Cardiac muscle cell (in vitro differentiated cells and primary cell): Measurements from ENCODE around the gene SCARF2. TPM values are rescaled to one million over a fixed set of nuclear protein-coding genes. Genes with fewer than 3 reads are reported as not detected.

Source experiments
- DNase-seq, 2 donors: peaks; one replicate each; pipeline versions ENCODE4 v3.0.0 to v3.0.0-alpha.2; 2010 to 2017; ENCODE audit warnings: low read depth in 1 of 2, low spot score in 1 of 2
- H3K27ac ChIP-seq: fragments of 200-600 bp; sonication (generic); 2 replicates; pipeline ENCODE4 v1.5.1; 2016
- H3K27me3 ChIP-seq: fragments of 200-600 bp; sonication (generic); 2 replicates; pipeline ENCODE4 v1.6.0; 2016; ENCODE audit warnings: control low read depth
- H3K36me3 ChIP-seq: fragments of 200-600 bp; sonication (generic); 2 replicates; pipeline ENCODE4 v1.5.1; 2016; ENCODE audit warnings: control low read depth
- H3K4me1 ChIP-seq: fragments of 200-600 bp; sonication (generic); 2 replicates; pipeline ENCODE4 v1.8.1; 2017; ENCODE audit warnings: low read depth, mild to moderate bottlenecking, mixed run types
- H3K4me3 ChIP-seq: fragments of 200-600 bp; sonication (generic); 2 replicates; pipeline ENCODE4 v1.5.1; 2016; ENCODE audit warnings: mild to moderate bottlenecking
- H3K9me3 ChIP-seq: fragments of 200-600 bp; sonication (generic); 2 replicates; pipeline ENCODE4 v1.5.1; 2017; ENCODE audit warnings: low read depth, mild to moderate bottlenecking, control low read depth
- polyA plus RNA-seq: library from polyadenylated mRNA; unstranded; fragments of >200 nt; fragmentation: Nextera tagmentation; extraction: Ambion mirVana; gene quantifications from 2 replicates; pipeline ENCODE4 v1.2.1, GENCODE V29; 2016
- total RNA-seq: library from RNA; depleted of rRNA; stranded (reverse); fragments of >200 nt; gene quantifications from 2 replicates; pipeline ENCODE4 v1.2.3, GENCODE V29; 2016
- TF ChIP-seq, protein P1 (sequence below): IDR thresholded peaks from 2 replicates; pipeline ENCODE4 v1.5.1; 2012; ENCODE audit warnings: low read depth, mild to moderate bottlenecking, low read length

SCARF2 gene
- total and polyA plus RNA-seq, 2 experiments from 2014 or later, result 38.0 to 66.1 TPM

DNA sequence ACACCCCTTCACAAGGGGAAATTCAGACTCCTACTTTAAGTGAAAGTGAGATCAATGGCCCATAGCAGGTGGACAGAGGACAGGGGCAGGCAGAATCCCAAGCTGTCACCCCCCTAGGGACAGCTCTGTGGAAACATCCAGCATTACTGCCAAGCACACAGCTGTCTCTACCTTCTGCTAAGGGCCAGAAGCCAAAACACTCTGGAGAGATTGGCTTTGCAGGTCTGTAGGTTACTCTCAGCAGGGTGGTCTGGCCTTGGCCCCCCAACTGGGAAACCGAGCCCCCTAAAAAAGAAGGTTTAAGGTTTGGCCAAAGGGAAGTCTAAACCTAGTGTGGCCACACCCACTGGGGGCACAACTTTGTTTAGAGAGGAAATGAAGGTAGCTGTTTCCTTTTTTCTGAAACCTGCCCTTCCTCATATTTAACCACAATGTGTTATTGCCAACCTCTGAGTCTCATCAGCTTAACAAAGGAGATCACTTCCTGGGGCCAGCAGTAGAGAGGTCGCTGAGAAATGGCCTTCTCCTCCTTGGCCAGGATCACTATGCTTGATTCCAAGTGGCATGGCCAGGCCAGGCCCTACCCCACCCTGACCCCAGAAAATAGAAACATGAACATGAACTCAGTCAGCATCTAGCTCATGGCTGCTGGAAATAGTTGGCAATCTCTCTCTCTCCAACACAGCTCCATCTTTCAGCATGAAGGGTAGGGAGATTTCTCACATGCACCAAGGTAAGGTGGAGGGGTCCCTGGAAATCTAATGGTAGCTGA lies 25.9 kb upstream of the SCARF2 start:
- Histone ChIP-seq H3K9me3 (no peaks in the 10 kb centered on the region), H3K4me1 (peaks cover 21% of the 10 kb centered on the region), H3K4me3 (no peak overlapping the region), H3K27me3 (no peaks in the 10 kb centered on the region), H3K36me3 (peaks cover 4% of the 10 kb centered on the region), H3K27ac (no peak overlapping the region)
- no peak for DNase-seq
- TF ChIP-seq, protein P1, sequence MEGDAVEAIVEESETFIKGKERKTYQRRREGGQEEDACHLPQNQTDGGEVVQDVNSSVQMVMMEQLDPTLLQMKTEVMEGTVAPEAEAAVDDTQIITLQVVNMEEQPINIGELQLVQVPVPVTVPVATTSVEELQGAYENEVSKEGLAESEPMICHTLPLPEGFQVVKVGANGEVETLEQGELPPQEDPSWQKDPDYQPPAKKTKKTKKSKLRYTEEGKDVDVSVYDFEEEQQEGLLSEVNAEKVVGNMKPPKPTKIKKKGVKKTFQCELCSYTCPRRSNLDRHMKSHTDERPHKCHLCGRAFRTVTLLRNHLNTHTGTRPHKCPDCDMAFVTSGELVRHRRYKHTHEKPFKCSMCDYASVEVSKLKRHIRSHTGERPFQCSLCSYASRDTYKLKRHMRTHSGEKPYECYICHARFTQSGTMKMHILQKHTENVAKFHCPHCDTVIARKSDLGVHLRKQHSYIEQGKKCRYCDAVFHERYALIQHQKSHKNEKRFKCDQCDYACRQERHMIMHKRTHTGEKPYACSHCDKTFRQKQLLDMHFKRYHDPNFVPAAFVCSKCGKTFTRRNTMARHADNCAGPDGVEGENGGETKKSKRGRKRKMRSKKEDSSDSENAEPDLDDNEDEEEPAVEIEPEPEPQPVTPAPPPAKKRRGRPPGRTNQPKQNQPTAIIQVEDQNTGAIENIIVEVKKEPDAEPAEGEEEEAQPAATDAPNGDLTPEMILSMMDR, result no peak

DNA sequence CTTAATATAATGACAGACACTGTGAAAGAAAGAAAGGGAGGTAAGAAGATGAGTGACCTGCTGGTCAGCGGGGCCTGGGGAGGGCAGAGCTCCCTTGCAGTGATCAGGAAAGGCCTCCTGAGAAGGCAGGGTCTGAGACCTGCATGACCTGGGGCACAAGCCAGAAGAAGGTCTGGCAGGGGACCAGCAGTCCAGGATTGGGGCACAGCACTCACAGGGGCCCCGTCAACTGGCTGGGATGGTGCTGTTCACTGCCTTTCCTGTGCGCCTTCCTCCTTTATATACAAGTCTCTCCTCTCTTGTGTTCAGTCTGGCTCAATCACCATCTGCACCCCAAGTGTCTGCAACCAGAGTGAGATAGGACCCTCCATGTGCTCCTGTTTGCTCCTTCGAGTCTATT lies 22.2 kb upstream of the SCARF2 start:
- Histone ChIP-seq H3K27ac (no peak overlapping the region), H3K9me3 (no peaks in the 10 kb centered on the region), H3K4me3 (no peak overlapping the region), H3K4me1 (no peaks in the 10 kb centered on the region), H3K36me3 (peaks cover 4% of the 10 kb centered on the region), H3K27me3 (no peaks in the 10 kb centered on the region)
- TF ChIP-seq, protein P1, result no peak
- DNase-seq, result no peak

DNA sequence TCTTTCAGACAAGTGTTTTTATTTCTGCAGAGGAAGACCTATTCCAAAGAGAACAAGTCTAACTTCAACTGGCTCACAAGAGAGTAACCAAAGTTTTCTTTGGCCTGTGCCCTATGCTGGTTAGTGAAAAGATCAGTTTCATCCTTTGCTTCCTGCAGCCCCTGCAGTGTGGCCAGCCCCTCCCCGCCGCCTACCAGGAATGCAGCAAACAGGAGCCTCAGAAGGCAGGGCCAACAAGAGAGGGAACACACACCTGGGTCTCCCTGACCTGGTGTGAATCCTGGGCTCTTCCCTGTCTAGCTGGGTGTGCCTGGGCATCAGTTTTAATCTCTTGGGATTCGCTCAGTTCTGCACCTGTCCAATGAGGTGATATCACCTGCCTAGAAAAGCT lies 21.5 kb upstream of the SCARF2 start:
- Histone ChIP-seq H3K27me3 (no peaks in the 10 kb centered on the region), H3K9me3 (no peaks in the 10 kb centered on the region), H3K4me1 (no peaks in the 10 kb centered on the region), H3K27ac (no peak overlapping the region), H3K36me3 (peaks cover under 1% of the 10 kb centered on the region), H3K4me3 (no peak overlapping the region)
- TF ChIP-seq, protein P1, result no peak
- no peak for DNase-seq

DNA sequence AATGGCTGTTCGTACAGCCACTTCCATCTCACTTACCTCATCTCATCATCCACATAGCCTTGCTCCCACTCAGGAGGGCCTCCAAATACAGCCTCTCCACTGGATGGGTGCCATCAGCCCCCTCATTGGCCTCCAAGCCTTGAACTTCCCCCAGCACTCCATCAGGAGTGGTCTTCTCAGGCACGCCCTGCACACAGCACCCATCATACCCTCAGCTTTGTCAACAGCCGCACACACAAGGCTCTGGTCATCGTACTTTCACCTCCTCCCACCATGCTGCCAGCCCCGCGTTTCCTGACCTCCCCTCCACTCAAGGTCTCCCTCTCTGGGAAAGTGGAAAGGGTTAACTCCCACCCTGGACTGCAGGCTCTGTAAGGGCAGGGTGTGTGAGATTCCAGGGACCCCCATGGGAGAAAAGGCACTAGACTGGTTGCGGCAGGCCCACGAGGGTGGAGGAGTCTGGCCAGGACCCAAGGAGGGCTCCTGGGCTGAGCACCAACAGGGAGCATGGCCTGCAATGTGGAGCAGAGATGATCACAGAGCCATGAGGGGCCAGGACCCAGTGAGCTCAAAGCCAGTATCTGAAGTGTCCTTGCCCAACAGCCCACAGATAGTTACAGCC lies 21.0 kb upstream of the SCARF2 start:
- H3K4me1 ChIP-seq, result no peaks in the 10 kb centered on the region
- no peak overlapping the region for H3K4me3 ChIP-seq
- no peak for DNase-seq
- H3K27me3 ChIP-seq, result no peaks in the 10 kb centered on the region
- TF ChIP-seq, protein P1, result no peak
- H3K9me3 ChIP-seq, result no peaks in the 10 kb centered on the region
- no peak overlapping the region for H3K27ac ChIP-seq
- H3K36me3 ChIP-seq, result no peaks in the 10 kb centered on the region

DNA sequence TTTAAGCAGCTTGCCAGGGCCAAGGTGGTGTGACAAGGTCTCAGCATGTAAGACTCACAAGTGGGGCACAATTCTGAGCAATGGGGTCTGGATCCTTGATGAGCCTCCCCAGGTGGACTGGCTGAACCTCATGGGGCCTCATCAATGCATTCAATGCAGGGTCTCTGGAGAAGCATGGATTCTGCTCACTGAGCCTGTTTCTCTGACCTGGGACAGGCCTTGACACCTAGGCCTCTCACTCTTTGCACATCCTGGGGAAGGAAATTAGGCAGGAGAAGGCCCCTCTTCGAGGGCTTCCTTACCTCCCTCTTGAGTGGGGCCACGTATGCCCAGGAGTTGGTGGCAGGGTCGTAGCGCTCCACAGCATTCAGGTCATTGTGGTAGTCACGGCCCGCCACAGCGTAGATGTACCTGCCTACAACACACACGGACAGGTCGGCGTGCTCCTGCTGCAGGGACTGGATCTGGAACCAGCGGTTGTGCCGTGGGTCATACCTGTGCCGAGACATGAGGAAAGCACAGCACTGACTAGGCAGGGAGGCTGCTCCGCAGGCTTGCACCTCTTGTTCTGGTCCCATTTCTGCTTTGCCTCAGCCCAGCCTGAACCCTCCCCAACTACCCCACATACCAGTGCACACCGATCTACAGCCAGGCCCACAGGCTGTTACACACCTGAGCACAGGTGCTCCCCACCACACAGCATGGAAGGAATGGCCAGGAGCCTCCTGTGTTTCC lies 20.0 kb upstream of the SCARF2 start:
- TF ChIP-seq, protein P1, result no peak
- no peak overlapping the region for H3K4me3 ChIP-seq
- no peak for DNase-seq
- H3K36me3 ChIP-seq, result no peaks in the 10 kb centered on the region
- H3K4me1 ChIP-seq, result no peaks in the 10 kb centered on the region
- no peaks in the 10 kb centered on the region for H3K27me3 ChIP-seq
- H3K9me3 ChIP-seq, result no peaks in the 10 kb centered on the region
- no peak overlapping the region for H3K27ac ChIP-seq
